Kidney (tissue), 14 donors: ENCODE measurements around the gene POU2F2. TPM values are rescaled to one million over a fixed set of nuclear protein-coding genes. Genes with fewer than 3 reads are reported as not detected.
"Not testable (repeated sequence)": the region's sequence is repeated elsewhere in the genome, so short reads cannot be mapped to it uniquely, and the experiment has no call there.

Experiments
- DNase-seq, 5 donors: peaks; one replicate each; pipeline ENCODE4 v3.0.0-alpha.2; 2013 to 2020
- FAIRE-seq: peaks from 2 replicates; lab custom pipeline; 2012; peaks lifted over from hg19 to GRCh38; lab: Jason Lieb, UNC
- H3K27ac ChIP-seq, 2 donors: one replicate each; pipeline ENCODE4 v1.7.0; 2013; ENCODE audit warnings: low read depth in 2 of 2, low read length in 2 of 2, inconsistent platforms in 1 of 2
- H3K27me3 ChIP-seq: one replicate; pipeline ENCODE4 v1.7.1; 2013; ENCODE audit warnings: low read length, inconsistent platforms; ENCODE audit not compliant: control insufficient read depth, insufficient read depth
- H3K36me3 ChIP-seq, 3 donors: one replicate each; pipeline versions ENCODE4 v1.7.0 to v1.7.1; 2013; ENCODE audit warnings: low read length in 3 of 3, control low read depth in 1 of 3, inconsistent platforms in 1 of 3; ENCODE audit not compliant: insufficient read depth in 3 of 3, control insufficient read depth in 2 of 3
- H3K4me1 ChIP-seq, 3 donors: one replicate each; pipeline versions ENCODE4 v1.7.0 to v1.7.1; 2013; ENCODE audit warnings: low read length in 3 of 3, inconsistent platforms in 1 of 3, low read depth in 1 of 3; ENCODE audit not compliant: control insufficient read depth in 2 of 3, insufficient read depth in 2 of 3
- H3K4me3 ChIP-seq, 3 donors: one replicate each; pipeline versions ENCODE4 v1.7.0 to v1.8.1; 2013; ENCODE audit warnings: low read length in 3 of 3, control low read depth in 1 of 3, inconsistent platforms in 1 of 3
- H3K9ac ChIP-seq, 3 donors: one replicate each; pipeline versions ENCODE4 v1.7.0 to v1.7.1; 2013; ENCODE audit warnings: low read length in 3 of 3, control low read depth in 1 of 3, inconsistent platforms in 1 of 3
- H3K9me3 ChIP-seq, 3 donors: one replicate each; pipeline versions ENCODE4 v1.7.0 to v1.7.1; 2013; ENCODE audit warnings: low read length in 3 of 3, control low read depth in 1 of 3, inconsistent platforms in 1 of 3; ENCODE audit not compliant: control insufficient read depth in 2 of 3, insufficient read depth in 1 of 3
- intact Hi-C: fragments of 100-400 bp; cut with DNase I; formaldehyde crosslinking; loops from one replicate; pipeline ENCODE4 v1.11.1; 2022
- polyA plus RNA-seq: library from polyadenylated mRNA; stranded (reverse); fragments of 350-450 nt; fragmentation: Illumina TruSeq; extraction: RNeasy Lipid Tissue Mini Kit (QIAGEN cat#74804); gene quantifications from one replicate; pipeline ENCODE4 v1.2.3, GENCODE V29; 2014; ENCODE audit warnings: low read depth, low replicate concordance; ENCODE audit not compliant: insufficient read depth
- total RNA-seq: library from RNA; stranded (reverse); fragmentation: NEBNext Ultra II Directional; extraction: Animal tissue kit (Norgen Biotek cat#: 25700); gene quantifications from one replicate; pipeline ENCODE4 v1.2.1, GENCODE V29; 2021
- TF ChIP-seq, protein P1 (sequence below): IDR thresholded peaks from 3 replicates; pipeline ENCODE4 v1.5.1; 2012; ENCODE audit warnings: mild to moderate bottlenecking, moderate library complexity, borderline replicate concordance; ENCODE audit not compliant: insufficient read depth; ENCODE audit errors: extremely low read depth
- donor health status: control.
- donor health status: control.
- donor health status: control.
- donor health status: control.
- donor health status: control.
- donor health status: DM: yes; HTN: yes; CAD: no.
- donor health status: Normal renal cell carcinoma (clear cell type).

Gene POU2F2
- total and polyA plus RNA-seq, 2 donors from 2014 or later, result 1.3 to 9.8 TPM

- intact Hi-C loops, result no loop called here
- TF ChIP-seq, protein P1, sequence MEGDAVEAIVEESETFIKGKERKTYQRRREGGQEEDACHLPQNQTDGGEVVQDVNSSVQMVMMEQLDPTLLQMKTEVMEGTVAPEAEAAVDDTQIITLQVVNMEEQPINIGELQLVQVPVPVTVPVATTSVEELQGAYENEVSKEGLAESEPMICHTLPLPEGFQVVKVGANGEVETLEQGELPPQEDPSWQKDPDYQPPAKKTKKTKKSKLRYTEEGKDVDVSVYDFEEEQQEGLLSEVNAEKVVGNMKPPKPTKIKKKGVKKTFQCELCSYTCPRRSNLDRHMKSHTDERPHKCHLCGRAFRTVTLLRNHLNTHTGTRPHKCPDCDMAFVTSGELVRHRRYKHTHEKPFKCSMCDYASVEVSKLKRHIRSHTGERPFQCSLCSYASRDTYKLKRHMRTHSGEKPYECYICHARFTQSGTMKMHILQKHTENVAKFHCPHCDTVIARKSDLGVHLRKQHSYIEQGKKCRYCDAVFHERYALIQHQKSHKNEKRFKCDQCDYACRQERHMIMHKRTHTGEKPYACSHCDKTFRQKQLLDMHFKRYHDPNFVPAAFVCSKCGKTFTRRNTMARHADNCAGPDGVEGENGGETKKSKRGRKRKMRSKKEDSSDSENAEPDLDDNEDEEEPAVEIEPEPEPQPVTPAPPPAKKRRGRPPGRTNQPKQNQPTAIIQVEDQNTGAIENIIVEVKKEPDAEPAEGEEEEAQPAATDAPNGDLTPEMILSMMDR, result peak; percentile 91
Measured at GRCh38 chr19:42108527-42109389, 23.5 kb downstream of the POU2F2 start.

GRCh38 chr19:42105368-42105767, 26.9 kb downstream of the POU2F2 start:
- Histone ChIP-seq H3K36me3 (no peaks in the 10 kb centered on the region), H3K9me3 (no peaks in the 10 kb centered on the region), H3K27ac (no peak overlapping the region), H3K4me1 (no peaks in the 10 kb centered on the region), H3K4me3 (no peak overlapping the region), H3K27me3 (no peaks in the 10 kb centered on the region), H3K9ac (no peak overlapping the region)
- FAIRE-seq (no peak), DNase-seq (no peak)
- intact Hi-C loops, result no loop called here
- TF ChIP-seq, protein P1, result no peak

More at GRCh38 chr19:42108527-42109389, 23.5 kb downstream of the POU2F2 start:
- no peak overlapping the region for H3K27ac ChIP-seq
- H3K9me3 ChIP-seq, result no peaks in the 10 kb centered on the region
- H3K9ac ChIP-seq, result no peak overlapping the region
- peak in 4 of 5 donors; percentile 83 to 84 (median 83) for DNase-seq
- H3K4me1 ChIP-seq, result peaks cover 0 to under 1% (median 0%) of the 10 kb centered on the region in 3 donors
- H3K4me3 ChIP-seq, result no peak overlapping the region
- H3K27me3 ChIP-seq, result no peaks in the 10 kb centered on the region
- FAIRE-seq, result no peak
- H3K36me3 ChIP-seq, result no peaks in the 10 kb centered on the region

GRCh38 chr19:42102877-42103276, 29.4 kb downstream of the POU2F2 start:
- Histone ChIP-seq H3K4me3 (no peak overlapping the region), H3K4me1 (no peaks in the 10 kb centered on the region), H3K9ac (no peak overlapping the region), H3K27ac (no peak overlapping the region), H3K27me3 (no peaks in the 10 kb centered on the region), H3K36me3 (no peaks in the 10 kb centered on the region), H3K9me3 (no peaks in the 10 kb centered on the region)
- DNase-seq (no peak), FAIRE-seq (no peak)
- TF ChIP-seq, protein P1, result no peak
- intact Hi-C loops, result no loop called here

GRCh38 chr19:42100241-42100640, 32.0 kb downstream of the POU2F2 start:
- H3K4me3 ChIP-seq, H3K9me3 ChIP-seq, H3K36me3 ChIP-seq, intact Hi-C loops, H3K27me3 ChIP-seq, H3K4me1 ChIP-seq, H3K27ac ChIP-seq, FAIRE-seq, H3K9ac ChIP-seq, DNase-seq: not testable (repeated sequence)
